ENCODE data around the gene GPC4.

DNA sequence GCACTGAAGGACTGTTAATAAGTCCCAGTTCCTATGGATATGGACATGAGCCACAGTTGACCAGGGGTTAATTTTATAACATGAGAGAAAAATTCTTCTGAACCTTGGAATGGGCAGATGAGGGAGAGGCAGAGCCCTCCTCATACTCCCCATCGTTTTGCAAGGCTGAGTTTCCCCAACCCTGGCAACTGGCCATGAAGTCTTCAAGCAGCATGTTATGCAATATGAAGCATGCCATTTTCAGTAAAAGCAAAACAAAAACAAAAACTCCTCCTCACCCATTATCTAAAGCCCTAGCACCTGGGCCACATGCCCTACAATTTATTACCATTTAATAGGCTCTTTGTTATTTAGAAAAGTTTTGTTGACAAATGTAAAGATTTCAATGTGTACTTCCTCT, 64.5 kb downstream of the GPC4 start:
- TF ChIP-seq POLR2A (IDR thresholded peaks at IDR 0.05; ENCODE audit: low read length) (no peak), EP300 (IDR thresholded peaks at IDR 0.05) (no peak), POLR2AphosphoS2 (conservative IDR thresholded peaks at IDR 0.05; ENCODE audit: low read length) (no peak)
- TF ChIP-seq, protein P1, sequence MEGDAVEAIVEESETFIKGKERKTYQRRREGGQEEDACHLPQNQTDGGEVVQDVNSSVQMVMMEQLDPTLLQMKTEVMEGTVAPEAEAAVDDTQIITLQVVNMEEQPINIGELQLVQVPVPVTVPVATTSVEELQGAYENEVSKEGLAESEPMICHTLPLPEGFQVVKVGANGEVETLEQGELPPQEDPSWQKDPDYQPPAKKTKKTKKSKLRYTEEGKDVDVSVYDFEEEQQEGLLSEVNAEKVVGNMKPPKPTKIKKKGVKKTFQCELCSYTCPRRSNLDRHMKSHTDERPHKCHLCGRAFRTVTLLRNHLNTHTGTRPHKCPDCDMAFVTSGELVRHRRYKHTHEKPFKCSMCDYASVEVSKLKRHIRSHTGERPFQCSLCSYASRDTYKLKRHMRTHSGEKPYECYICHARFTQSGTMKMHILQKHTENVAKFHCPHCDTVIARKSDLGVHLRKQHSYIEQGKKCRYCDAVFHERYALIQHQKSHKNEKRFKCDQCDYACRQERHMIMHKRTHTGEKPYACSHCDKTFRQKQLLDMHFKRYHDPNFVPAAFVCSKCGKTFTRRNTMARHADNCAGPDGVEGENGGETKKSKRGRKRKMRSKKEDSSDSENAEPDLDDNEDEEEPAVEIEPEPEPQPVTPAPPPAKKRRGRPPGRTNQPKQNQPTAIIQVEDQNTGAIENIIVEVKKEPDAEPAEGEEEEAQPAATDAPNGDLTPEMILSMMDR (IDR thresholded peaks at IDR 0.05) = no peak
- TF ChIP-seq, protein P2, sequence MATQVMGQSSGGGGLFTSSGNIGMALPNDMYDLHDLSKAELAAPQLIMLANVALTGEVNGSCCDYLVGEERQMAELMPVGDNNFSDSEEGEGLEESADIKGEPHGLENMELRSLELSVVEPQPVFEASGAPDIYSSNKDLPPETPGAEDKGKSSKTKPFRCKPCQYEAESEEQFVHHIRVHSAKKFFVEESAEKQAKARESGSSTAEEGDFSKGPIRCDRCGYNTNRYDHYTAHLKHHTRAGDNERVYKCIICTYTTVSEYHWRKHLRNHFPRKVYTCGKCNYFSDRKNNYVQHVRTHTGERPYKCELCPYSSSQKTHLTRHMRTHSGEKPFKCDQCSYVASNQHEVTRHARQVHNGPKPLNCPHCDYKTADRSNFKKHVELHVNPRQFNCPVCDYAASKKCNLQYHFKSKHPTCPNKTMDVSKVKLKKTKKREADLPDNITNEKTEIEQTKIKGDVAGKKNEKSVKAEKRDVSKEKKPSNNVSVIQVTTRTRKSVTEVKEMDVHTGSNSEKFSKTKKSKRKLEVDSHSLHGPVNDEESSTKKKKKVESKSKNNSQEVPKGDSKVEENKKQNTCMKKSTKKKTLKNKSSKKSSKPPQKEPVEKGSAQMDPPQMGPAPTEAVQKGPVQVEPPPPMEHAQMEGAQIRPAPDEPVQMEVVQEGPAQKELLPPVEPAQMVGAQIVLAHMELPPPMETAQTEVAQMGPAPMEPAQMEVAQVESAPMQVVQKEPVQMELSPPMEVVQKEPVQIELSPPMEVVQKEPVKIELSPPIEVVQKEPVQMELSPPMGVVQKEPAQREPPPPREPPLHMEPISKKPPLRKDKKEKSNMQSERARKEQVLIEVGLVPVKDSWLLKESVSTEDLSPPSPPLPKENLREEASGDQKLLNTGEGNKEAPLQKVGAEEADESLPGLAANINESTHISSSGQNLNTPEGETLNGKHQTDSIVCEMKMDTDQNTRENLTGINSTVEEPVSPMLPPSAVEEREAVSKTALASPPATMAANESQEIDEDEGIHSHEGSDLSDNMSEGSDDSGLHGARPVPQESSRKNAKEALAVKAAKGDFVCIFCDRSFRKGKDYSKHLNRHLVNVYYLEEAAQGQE (IDR thresholded peaks at IDR 0.05) = no peak

All from A549 (cell line).